GM12873 (cell line): Measurements from ENCODE around the gene CORO1C.

Experiments used
- CTCF ChIP-seq: IDR thresholded peaks from 2 replicates; pipeline ENCODE4 v1.5.1; 2012; ENCODE audit warnings: low read depth, mild to moderate bottlenecking, moderate library complexity, low read length, control low read depth; ENCODE audit not compliant: insufficient read depth; ENCODE audit errors: missing control alignments

CORO1C gene

GRCh38 chr12:108761226-108761625, 29.9 kb upstream of the CORO1C start:
- no peak for TF ChIP-seq CTCF

GRCh38 chr12:108759924-108760323, 28.6 kb upstream of the CORO1C start:
- no peak for TF ChIP-seq CTCF

- no peak for TF ChIP-seq CTCF
Measured at GRCh38 chr12:108757856-108758255, 26.5 kb upstream of the CORO1C start.

- TF ChIP-seq CTCF: no peak
Measured at GRCh38 chr12:108756421-108756820, 25.1 kb upstream of the CORO1C start.

GRCh38 chr12:108755481-108755880, 24.2 kb upstream of the CORO1C start:
- TF ChIP-seq CTCF: no peak

GRCh38 chr12:108753976-108754375, 22.7 kb upstream of the CORO1C start:
- no peak for TF ChIP-seq CTCF

GRCh38 chr12:108752387-108752786, 21.1 kb upstream of the CORO1C start:
- TF ChIP-seq CTCF: no peak
